Measurements from ENCODE around the gene IMPDH2.

Gene IMPDH2

DNA sequence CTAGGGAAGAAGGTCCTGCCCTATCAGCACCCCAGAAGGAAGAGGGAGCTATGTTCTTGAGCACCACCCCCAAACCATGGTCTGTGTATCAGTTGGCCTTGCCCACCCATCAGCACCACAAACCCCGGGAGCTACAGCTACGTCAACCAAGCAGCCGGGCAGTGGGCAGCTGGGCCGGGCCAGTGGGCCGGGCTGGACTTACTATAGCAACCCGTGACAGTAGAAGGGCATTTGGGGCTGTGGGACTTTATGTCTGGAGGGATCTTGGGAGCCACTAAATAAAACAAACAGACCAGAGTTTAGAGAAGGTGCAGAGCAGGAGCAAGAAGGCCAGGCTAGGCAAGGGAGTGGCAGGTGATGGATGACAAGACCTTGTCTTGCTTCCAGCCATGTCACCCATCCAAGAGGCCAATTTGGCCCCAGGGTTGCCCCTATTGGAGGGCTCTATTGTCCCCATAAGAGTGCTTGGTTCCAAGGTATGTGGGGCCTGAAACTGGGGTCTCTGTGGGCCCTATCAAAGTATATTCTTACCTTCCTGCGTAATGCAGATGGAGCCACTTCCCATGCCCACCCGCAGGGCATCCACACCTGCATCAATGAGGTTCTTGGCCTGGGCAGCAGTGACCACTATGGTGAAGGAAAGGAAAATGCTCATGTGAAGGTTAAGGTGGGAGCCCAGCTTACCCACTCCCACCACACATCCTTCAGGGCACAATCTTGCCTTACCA lies 3.2 kb downstream of the IMPDH2 start:
- no peak for ATAC-seq
- no peaks in the 10 kb centered on the region for H3K27me3 Mint-ChIP-seq
- H3K4me3 Mint-ChIP-seq, result peak overlapping the region; percentile 42
- peaks cover 68% of the 10 kb centered on the region for H3K36me3 Mint-ChIP-seq
- H3K9me3 Mint-ChIP-seq, result no peaks in the 10 kb centered on the region
- peak overlapping the region; percentile 96 for H3K27ac Mint-ChIP-seq
- H3K4me1 Mint-ChIP-seq, result peaks cover 77% of the 10 kb centered on the region

- Mint-ChIP-seq H3K27me3 (no peaks in the 10 kb centered on the region), H3K4me1 (peaks cover 82% of the 10 kb centered on the region), H3K4me3 (peak overlapping the region; percentile 42), H3K36me3 (peaks cover 65% of the 10 kb centered on the region), H3K27ac (peak overlapping the region; percentile 96), H3K9me3 (no peaks in the 10 kb centered on the region)
- ATAC-seq, result peak; percentile 51
Observed at GRCh38 chr3:49025005-49025792, 4.0 kb downstream of the IMPDH2 start.

GRCh38 chr3:49024449-49024848 lies 4.7 kb downstream of the IMPDH2 start:
- Mint-ChIP-seq H3K27me3 (no peaks in the 10 kb centered on the region), H3K27ac (peak overlapping the region; percentile 96), H3K9me3 (no peaks in the 10 kb centered on the region), H3K4me3 (no peak overlapping the region), H3K36me3 (peaks cover 65% of the 10 kb centered on the region), H3K4me1 (peaks cover 84% of the 10 kb centered on the region)
- ATAC-seq, result no peak

DNA sequence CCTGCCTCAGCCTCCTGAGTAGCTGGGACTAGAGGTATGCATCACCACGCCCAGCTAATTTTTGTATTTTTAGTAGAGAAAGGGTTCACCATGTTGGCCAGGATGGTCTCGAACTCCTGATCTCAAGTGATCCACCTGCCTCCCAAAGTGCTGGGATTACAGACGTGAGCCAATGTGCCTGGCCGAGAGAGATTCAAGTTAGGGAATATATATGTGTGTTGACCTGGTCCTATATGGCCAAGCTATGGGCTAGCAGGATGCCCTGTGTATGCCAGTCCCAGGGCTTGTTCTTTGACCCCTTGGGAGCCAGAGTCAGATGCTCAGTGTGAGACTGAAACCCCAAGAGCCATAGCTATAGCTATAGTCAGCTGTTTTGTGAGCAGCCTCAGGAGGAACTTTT lies 5.4 kb downstream of the IMPDH2 start:
- H3K4me3 Mint-ChIP-seq, result peak overlapping the region; percentile 88
- H3K36me3 Mint-ChIP-seq, result peaks cover 65% of the 10 kb centered on the region
- ATAC-seq, result no peak
- H3K4me1 Mint-ChIP-seq, result peaks cover 83% of the 10 kb centered on the region
- H3K9me3 Mint-ChIP-seq, result no peaks in the 10 kb centered on the region
- H3K27me3 Mint-ChIP-seq, result no peaks in the 10 kb centered on the region
- peak overlapping the region; percentile 96 for H3K27ac Mint-ChIP-seq

DNA sequence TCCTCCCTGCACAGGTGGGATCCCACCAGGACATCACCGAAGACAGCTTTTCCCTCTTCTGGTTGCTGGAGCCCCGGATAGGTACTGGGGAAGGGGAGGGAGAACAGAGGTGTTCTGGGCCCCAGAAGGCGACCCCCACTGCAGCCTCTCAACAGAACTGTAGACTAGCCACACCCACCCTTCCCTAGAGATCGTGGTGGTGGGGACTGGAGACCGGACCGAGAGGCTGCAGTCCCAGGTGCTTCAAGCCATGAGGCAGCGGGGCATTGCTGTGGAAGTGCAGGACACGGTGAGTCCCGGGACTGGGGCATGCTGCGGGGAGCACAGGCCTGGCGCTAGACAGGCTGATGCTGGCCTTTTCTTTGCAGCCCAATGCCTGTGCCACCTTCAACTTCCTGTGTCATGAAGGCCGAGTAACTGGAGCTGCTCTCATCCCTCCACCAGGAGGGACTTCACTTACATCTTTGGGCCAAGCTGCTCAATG lies 6.5 kb downstream of the IMPDH2 start:
- no peak for ATAC-seq
- no peaks in the 10 kb centered on the region for H3K9me3 Mint-ChIP-seq
- H3K27me3 Mint-ChIP-seq, result no peaks in the 10 kb centered on the region
- H3K36me3 Mint-ChIP-seq, result peaks cover 56% of the 10 kb centered on the region
- H3K4me1 Mint-ChIP-seq, result peaks cover 76% of the 10 kb centered on the region
- peak overlapping the region; percentile 88 for H3K4me3 Mint-ChIP-seq
- peak overlapping the region; percentile 96 for H3K27ac Mint-ChIP-seq

DNA sequence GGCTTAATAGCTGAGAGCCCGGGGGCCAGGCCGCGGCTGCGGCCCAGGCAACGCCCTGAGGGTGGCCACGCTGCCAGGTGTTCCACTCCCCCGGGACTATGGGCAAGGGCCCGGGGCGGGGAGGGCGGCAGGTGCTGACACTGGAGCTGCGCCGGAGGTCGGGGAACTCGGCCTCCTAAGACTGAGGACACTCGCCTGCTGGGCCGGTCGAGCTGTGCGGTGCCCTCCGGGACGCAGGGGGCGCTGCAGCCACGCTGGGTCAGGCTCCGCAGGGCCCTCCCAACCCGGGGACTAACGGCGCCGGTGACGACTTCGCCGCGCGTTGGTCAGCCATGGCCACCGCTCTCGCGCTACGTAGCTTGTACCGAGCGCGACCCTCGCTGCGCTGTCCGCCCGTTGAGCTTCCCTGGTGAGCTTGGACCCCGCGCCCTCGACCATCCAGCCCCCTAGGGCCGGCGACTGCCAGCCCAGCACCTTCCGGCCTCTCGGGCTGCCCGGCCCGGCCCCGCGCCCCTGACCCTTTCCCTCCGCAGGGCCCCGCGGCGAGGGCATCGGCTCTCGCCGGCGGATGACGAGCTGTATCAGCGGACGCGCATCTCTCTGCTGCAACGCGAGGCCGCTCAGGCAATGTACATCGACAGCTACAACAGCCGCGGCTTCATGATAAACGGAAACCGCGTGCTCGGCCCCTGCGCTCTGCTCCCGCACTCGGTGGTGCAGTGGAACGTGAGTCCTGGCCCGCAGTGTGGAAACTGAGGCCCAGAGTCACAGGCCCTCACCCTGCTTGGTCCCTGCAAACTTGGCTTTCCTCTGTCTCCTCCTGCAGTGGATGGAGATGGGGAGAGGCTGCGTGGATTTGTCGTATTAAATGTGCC lies 7.1 kb downstream of the IMPDH2 start, which contains the start of gene NDUFAF3:
NDUFAF3 (plus strand) TSS at position 309 of the 875 bp plus-strand sequence; CDS start at position 333, 24 bp downstream.
- Mint-ChIP-seq H3K4me3 (peak within 1 kb of the TSS; percentile 88), H3K4me1 (peaks cover 76% of the 10 kb centered on the region), H3K9me3 (no peaks in the 10 kb centered on the region), H3K27me3 (no peaks in the 10 kb centered on the region), H3K36me3 (peaks cover 49% of the 10 kb centered on the region), H3K27ac (peak within 1 kb of the TSS; percentile 96)
- peak; percentile 83 for ATAC-seq

- Mint-ChIP-seq H3K27me3 (no peaks in the 10 kb centered on the region), H3K9me3 (no peaks in the 10 kb centered on the region), H3K27ac (peak overlapping the region; percentile 96), H3K4me3 (peak overlapping the region; percentile 88), H3K4me1 (peaks cover 73% of the 10 kb centered on the region), H3K36me3 (peaks cover 42% of the 10 kb centered on the region)
- ATAC-seq, result peak; percentile 78
Observed at GRCh38 chr3:49021213-49021812, 7.9 kb downstream of the IMPDH2 start.

- Mint-ChIP-seq H3K27ac (peak overlapping the region; percentile 96), H3K27me3 (no peaks in the 10 kb centered on the region), H3K36me3 (peaks cover 38% of the 10 kb centered on the region), H3K4me1 (peaks cover 66% of the 10 kb centered on the region), H3K9me3 (no peaks in the 10 kb centered on the region), H3K4me3 (peak overlapping the region; percentile 88)
- peak; percentile 1 for ATAC-seq
Observed at GRCh38 chr3:49020330-49021212, 8.6 kb downstream of the IMPDH2 start.

DNA sequence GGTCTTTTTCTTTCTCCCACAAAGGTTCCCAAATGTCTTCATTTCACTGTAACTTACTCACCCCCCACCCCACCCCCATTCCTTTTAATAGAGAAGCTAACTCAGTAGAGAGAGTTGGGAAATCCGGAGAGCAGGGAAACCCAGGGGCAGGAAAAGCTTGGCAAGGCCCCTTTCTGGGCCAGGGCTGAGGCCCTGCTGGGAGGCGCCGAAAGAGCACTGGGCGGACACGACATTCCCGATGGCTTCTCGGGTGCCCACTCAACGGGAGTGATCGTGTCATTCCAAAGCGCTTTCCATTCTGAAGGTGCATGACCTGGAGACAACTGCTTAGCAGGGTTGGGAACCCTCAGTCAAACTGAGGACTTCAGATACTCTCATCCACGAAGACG lies 9.3 kb downstream of the IMPDH2 start:
- Mint-ChIP-seq H3K27ac (peak overlapping the region; percentile 96), H3K27me3 (no peaks in the 10 kb centered on the region), H3K4me3 (peak overlapping the region; percentile 88), H3K9me3 (no peaks in the 10 kb centered on the region), H3K36me3 (peaks cover 38% of the 10 kb centered on the region), H3K4me1 (peaks cover 63% of the 10 kb centered on the region)
- no peak for ATAC-seq

DNA sequence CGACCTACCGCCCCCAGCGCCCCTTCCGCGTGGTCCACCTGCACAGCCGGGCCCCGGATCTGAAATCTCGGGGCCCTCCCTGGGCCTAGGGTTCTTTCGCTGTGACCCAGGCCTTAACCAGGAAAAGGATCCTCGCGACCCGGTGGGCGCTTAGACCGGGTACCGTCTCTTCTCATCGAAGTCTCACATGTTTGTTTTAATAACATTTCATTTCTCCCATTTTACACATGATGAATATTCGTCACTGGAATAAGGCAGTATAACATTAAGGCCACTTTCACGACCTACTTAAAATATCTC lies 10.5 kb downstream of the IMPDH2 start:
- Mint-ChIP-seq H3K4me3 (peak overlapping the region; percentile 93), H3K27ac (peak overlapping the region; percentile 96), H3K36me3 (peaks cover 34% of the 10 kb centered on the region), H3K9me3 (no peaks in the 10 kb centered on the region), H3K4me1 (peaks cover 63% of the 10 kb centered on the region), H3K27me3 (no peaks in the 10 kb centered on the region)
- ATAC-seq, result no peak

GRCh38 chr3:49017971-49018706 lies 11.1 kb downstream of the IMPDH2 start, which contains the start of gene DALRD3:
TSS of gene DALRD3 (minus strand) at chr3:49018580. CDS start at chr3:49018564, 16 bp downstream.
- no peaks in the 10 kb centered on the region for H3K27me3 Mint-ChIP-seq
- peak within 1 kb of the TSS; percentile 93 for H3K4me3 Mint-ChIP-seq
- peaks cover 63% of the 10 kb centered on the region for H3K4me1 Mint-ChIP-seq
- ATAC-seq, result peak; percentile 14
- H3K9me3 Mint-ChIP-seq, result no peaks in the 10 kb centered on the region
- H3K27ac Mint-ChIP-seq, result peak within 1 kb of the TSS; percentile 96
- peaks cover 34% of the 10 kb centered on the region for H3K36me3 Mint-ChIP-seq

DNA sequence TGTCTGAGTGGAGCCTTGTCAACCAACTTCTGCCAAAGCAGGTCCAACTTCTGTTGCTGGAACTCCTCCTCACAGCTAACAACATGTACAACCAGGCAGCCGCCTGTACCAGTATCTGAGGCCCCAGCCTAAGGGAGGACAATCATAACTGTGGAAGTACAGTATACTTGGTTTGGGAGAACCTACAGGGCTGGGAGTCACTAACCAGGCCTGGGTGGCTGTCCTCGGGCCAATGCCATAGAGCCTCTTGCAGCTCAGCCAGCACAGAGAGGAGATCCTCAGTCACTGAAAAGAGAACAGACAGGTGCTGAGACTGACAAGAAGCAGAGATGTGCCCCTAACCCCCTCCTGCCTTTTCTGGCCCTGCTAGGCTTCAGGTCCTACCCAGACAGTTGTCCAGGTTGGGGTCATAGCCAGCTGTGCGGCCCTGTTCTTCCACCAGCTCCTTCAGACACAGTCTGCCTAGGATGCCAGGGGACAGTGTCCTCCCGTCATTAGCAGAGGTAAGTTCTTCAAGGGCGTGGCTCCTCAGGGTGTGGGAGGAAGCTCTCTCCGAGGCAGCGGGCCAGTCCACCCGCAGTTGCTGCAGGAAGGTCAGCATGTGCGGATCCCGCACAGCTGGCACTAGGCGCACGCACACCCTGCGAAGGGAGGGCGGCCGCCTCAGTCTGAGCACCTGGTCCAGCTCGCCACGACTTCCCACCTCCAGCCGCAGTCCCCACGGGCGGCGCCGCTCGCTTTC lies 11.8 kb downstream of the IMPDH2 start:
- peak overlapping the region; percentile 93 for H3K4me3 Mint-ChIP-seq
- H3K4me1 Mint-ChIP-seq, result peaks cover 57% of the 10 kb centered on the region
- H3K9me3 Mint-ChIP-seq, result no peaks in the 10 kb centered on the region
- no peak for ATAC-seq
- no peaks in the 10 kb centered on the region for H3K27me3 Mint-ChIP-seq
- peaks cover 28% of the 10 kb centered on the region for H3K36me3 Mint-ChIP-seq
- H3K27ac Mint-ChIP-seq, result peak overlapping the region; percentile 96

Measured in stimulated activated memory B cell treated with anti-CD40 and anti-IgM and Interleukin-4, amounts not matched to agents 10 μg/mL and 1 μg/mL and 100 μg/mL, for 72 hours (primary cell).